Endothelial cell (in vitro differentiated cells): ENCODE measurements around the gene OGN. TPM values are rescaled to one million over a fixed set of nuclear protein-coding genes. Genes with fewer than 3 reads are reported as not detected.

ENCODE experiments used
- DNase-seq: peaks from one replicate; pipeline ENCODE4 v3.0.0; 2021; ENCODE audit warnings: low spot score
- H3K27ac Mint-ChIP-seq: one replicate; pipeline ENCODE4 v1.8.0; 2021; ENCODE audit warnings: mixed read lengths, inconsistent platforms; ENCODE audit not compliant: unreplicated experiment
- H3K27me3 Mint-ChIP-seq: one replicate; pipeline ENCODE4 v1.8.0; 2021; ENCODE audit warnings: mild to moderate bottlenecking, moderate library complexity, mixed read lengths, inconsistent platforms; ENCODE audit not compliant: unreplicated experiment
- H3K36me3 Mint-ChIP-seq: one replicate; pipeline ENCODE4 v1.8.0; 2021; ENCODE audit warnings: mild to moderate bottlenecking, low read depth, mixed read lengths, inconsistent platforms; ENCODE audit not compliant: unreplicated experiment
- H3K4me1 Mint-ChIP-seq: one replicate; pipeline ENCODE4 v1.8.0; 2021; ENCODE audit warnings: mild to moderate bottlenecking, mixed read lengths, inconsistent platforms; ENCODE audit not compliant: unreplicated experiment
- H3K4me3 Mint-ChIP-seq: one replicate; pipeline ENCODE4 v1.8.0; 2021; ENCODE audit warnings: mild to moderate bottlenecking, mixed read lengths, inconsistent platforms; ENCODE audit not compliant: unreplicated experiment
- H3K9me3 Mint-ChIP-seq: one replicate; pipeline ENCODE4 v1.8.0; 2021; ENCODE audit warnings: mixed read lengths, inconsistent platforms; ENCODE audit not compliant: unreplicated experiment
- CTCF ChIP-seq: fragments of 200-600 bp; sonication (generic); IDR thresholded peaks from one replicate; pipeline ENCODE4 v1.5.0; 2021; ENCODE audit warnings: antibody characterized with exemption; ENCODE audit not compliant: unreplicated experiment
- total RNA-seq: library from RNA; stranded (reverse); fragmentation: NEBNext Ultra II Directional; extraction: Animal tissue kit (Norgen Biotek cat#: 25700); gene quantifications from one replicate; pipeline ENCODE4 v1.2.1, GENCODE V29; 2021; ENCODE audit not compliant: unreplicated experiment

The OGN gene
- total RNA-seq, 1 donor from 2014 or later: not detected

- no peak overlapping the region for H3K4me3 Mint-ChIP-seq
- no peaks in the 10 kb centered on the region for H3K36me3 Mint-ChIP-seq
- H3K27ac Mint-ChIP-seq: no peak overlapping the region
- no peaks in the 10 kb centered on the region for H3K9me3 Mint-ChIP-seq
- no peak for TF ChIP-seq CTCF
- no peaks in the 10 kb centered on the region for H3K4me1 Mint-ChIP-seq
- H3K27me3 Mint-ChIP-seq: no peaks in the 10 kb centered on the region
- DNase-seq: no peak
Observed at GRCh38 chr9:92439921-92440750, 35.8 kb upstream of the OGN start.

GRCh38 chr9:92438900-92439526, 34.6 kb upstream of the OGN start:
- no peaks in the 10 kb centered on the region for H3K4me1 Mint-ChIP-seq
- DNase-seq: no peak
- no peaks in the 10 kb centered on the region for H3K36me3 Mint-ChIP-seq
- TF ChIP-seq CTCF: peak; percentile 26
- H3K9me3 Mint-ChIP-seq: no peaks in the 10 kb centered on the region
- no peak overlapping the region for H3K27ac Mint-ChIP-seq
- H3K4me3 Mint-ChIP-seq: no peak overlapping the region
- no peaks in the 10 kb centered on the region for H3K27me3 Mint-ChIP-seq

- TF ChIP-seq CTCF: no peak
- no peaks in the 10 kb centered on the region for H3K4me1 Mint-ChIP-seq
- no peak for DNase-seq
- no peaks in the 10 kb centered on the region for H3K27me3 Mint-ChIP-seq
- H3K27ac Mint-ChIP-seq: no peak overlapping the region
- no peaks in the 10 kb centered on the region for H3K9me3 Mint-ChIP-seq
- no peak overlapping the region for H3K4me3 Mint-ChIP-seq
- no peaks in the 10 kb centered on the region for H3K36me3 Mint-ChIP-seq
Observed at GRCh38 chr9:92435263-92435662, 30.9 kb upstream of the OGN start.

GRCh38 chr9:92432972-92433548, 28.7 kb upstream of the OGN start:
- DNase-seq: no peak
- no peaks in the 10 kb centered on the region for H3K27me3 Mint-ChIP-seq
- H3K27ac Mint-ChIP-seq: no peak overlapping the region
- no peaks in the 10 kb centered on the region for H3K9me3 Mint-ChIP-seq
- no peaks in the 10 kb centered on the region for H3K4me1 Mint-ChIP-seq
- no peaks in the 10 kb centered on the region for H3K36me3 Mint-ChIP-seq
- H3K4me3 Mint-ChIP-seq: no peak overlapping the region
- TF ChIP-seq CTCF: no peak

- Mint-ChIP-seq H3K9me3 (no peaks in the 10 kb centered on the region), H3K36me3 (no peaks in the 10 kb centered on the region), H3K4me3 (no peak overlapping the region), H3K27me3 (no peaks in the 10 kb centered on the region), H3K27ac (no peak overlapping the region), H3K4me1 (no peaks in the 10 kb centered on the region)
- TF ChIP-seq CTCF: no peak
- no peak for DNase-seq
Observed at GRCh38 chr9:92432350-92432749, 28.0 kb upstream of the OGN start.
